ENCODE results near the gene IBA57. TPM values are rescaled to one million over a fixed set of nuclear protein-coding genes. Genes with fewer than 3 reads are reported as not detected.
A peak's percentile ranks its signal among the peaks of the same experiment; 100 is the strongest.
"Not testable (repeated sequence)": the region's sequence is repeated elsewhere in the genome, so short reads cannot be mapped to it uniquely, and the experiment has no call there.

The IBA57 gene
- total RNA-seq, 1 experiment from 2014 or later: 5.1 TPM

GRCh38 chr1:228212415-228212965 lies 46.9 kb downstream of the IBA57 start:
- DNase-seq (ENCODE audit: low read depth): no peak

- peak; percentile 92 for DNase-seq (ENCODE audit: low read depth)
Measured at GRCh38 chr1:228212966-228213844, 47.6 kb downstream of the IBA57 start.

GRCh38 chr1:228213917-228214808 lies 48.6 kb downstream of the IBA57 start:
- DNase-seq (ENCODE audit: low read depth): no peak

GRCh38 chr1:228214921-228215662 lies 49.5 kb downstream of the IBA57 start:
- DNase-seq (ENCODE audit: low read depth): no peak

GRCh38 chr1:228215663-228216116 lies 50.1 kb downstream of the IBA57 start:
- no peak for DNase-seq (ENCODE audit: low read depth)

GRCh38 chr1:228216371-228217320 lies 51.0 kb downstream of the IBA57 start:
- no peak for DNase-seq (ENCODE audit: low read depth)

GRCh38 chr1:228217551-228218344 lies 52.1 kb downstream of the IBA57 start:
- DNase-seq (ENCODE audit: low read depth): no peak

GRCh38 chr1:228218513-228219244 lies 53.1 kb downstream of the IBA57 start:
- DNase-seq (ENCODE audit: low read depth): no peak

GRCh38 chr1:228219245-228219961 lies 53.8 kb downstream of the IBA57 start:
- DNase-seq (ENCODE audit: low read depth): no peak

- DNase-seq (ENCODE audit: low read depth): no peak
Measured at GRCh38 chr1:228219962-228220780, 54.6 kb downstream of the IBA57 start.

GRCh38 chr1:228221097-228221496 lies 55.5 kb downstream of the IBA57 start:
- DNase-seq (ENCODE audit: low read depth): not testable (repeated sequence)

GRCh38 chr1:228222548-228222947 lies 56.9 kb downstream of the IBA57 start:
- DNase-seq (ENCODE audit: low read depth): no peak

- no peak for DNase-seq (ENCODE audit: low read depth)
Measured at GRCh38 chr1:228224198-228225164, 58.9 kb downstream of the IBA57 start.

- DNase-seq (ENCODE audit: low read depth): no peak
Measured at GRCh38 chr1:228225165-228225710, 59.6 kb downstream of the IBA57 start.

- DNase-seq (ENCODE audit: low read depth): no peak
Measured at GRCh38 chr1:228225740-228226139, 60.1 kb downstream of the IBA57 start.
